Measurements from ENCODE around the gene NID1. TPM values are rescaled to one million over a fixed set of nuclear protein-coding genes. Genes with fewer than 3 reads are reported as not detected.
"Not testable (repeated sequence)": the region's sequence is repeated elsewhere in the genome, so short reads cannot be mapped to it uniquely, and the experiment has no call there.

NID1 gene
- total RNA-seq, 4 donors from 2014 or later: 27.8 to 91.8 (median 69.4) TPM

DNA sequence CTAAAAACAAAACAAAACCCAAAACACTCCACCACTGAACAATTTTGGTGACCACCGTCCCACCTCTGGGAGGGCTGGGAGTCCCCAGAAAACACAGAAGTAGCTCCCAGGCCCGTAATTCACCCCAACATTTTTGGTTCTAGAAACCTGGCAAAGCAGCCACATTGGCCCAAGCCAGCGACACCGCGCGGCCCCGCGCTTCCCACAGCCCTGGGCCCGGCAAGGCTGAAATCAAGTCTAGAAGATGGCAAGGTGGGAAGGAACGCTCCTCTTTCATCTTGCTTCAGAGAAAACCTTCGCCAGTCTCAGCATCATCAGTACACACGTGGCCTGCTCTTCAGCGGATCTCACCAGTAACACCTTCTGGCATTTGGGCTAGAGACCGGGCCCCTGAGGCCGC is 35.9 kb upstream of the NID1 start:
- Histone ChIP-seq H3K9me3 (no peaks in the 10 kb centered on the region), H3K4me1 (no peaks in the 10 kb centered on the region), H3K27me3 (no peaks in the 10 kb centered on the region), H3K36me3 (no peaks in the 10 kb centered on the region), H3K27ac (no peak overlapping the region), H3K4me3 (replicated peaks in 1 of 3) (no peak overlapping the region)
- TF ChIP-seq, protein P1, sequence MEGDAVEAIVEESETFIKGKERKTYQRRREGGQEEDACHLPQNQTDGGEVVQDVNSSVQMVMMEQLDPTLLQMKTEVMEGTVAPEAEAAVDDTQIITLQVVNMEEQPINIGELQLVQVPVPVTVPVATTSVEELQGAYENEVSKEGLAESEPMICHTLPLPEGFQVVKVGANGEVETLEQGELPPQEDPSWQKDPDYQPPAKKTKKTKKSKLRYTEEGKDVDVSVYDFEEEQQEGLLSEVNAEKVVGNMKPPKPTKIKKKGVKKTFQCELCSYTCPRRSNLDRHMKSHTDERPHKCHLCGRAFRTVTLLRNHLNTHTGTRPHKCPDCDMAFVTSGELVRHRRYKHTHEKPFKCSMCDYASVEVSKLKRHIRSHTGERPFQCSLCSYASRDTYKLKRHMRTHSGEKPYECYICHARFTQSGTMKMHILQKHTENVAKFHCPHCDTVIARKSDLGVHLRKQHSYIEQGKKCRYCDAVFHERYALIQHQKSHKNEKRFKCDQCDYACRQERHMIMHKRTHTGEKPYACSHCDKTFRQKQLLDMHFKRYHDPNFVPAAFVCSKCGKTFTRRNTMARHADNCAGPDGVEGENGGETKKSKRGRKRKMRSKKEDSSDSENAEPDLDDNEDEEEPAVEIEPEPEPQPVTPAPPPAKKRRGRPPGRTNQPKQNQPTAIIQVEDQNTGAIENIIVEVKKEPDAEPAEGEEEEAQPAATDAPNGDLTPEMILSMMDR (IDR thresholded peaks at IDR 0.05): no peak
- no peak for TF ChIP-seq POLR2A (IDR thresholded peaks at IDR 0.05)
- DNase-seq: no peak
- intact Hi-C loops (cut with DNase I): loop anchor here (5.0 to 10.0 kb wide), 3 partner anchors 392 to 1464 kb away; partner anchors contain the start of gene LGALS8
- WGBS, 2 donors: 90 to 94% methylated on average over 15 of the region's 15 CpGs

DNA sequence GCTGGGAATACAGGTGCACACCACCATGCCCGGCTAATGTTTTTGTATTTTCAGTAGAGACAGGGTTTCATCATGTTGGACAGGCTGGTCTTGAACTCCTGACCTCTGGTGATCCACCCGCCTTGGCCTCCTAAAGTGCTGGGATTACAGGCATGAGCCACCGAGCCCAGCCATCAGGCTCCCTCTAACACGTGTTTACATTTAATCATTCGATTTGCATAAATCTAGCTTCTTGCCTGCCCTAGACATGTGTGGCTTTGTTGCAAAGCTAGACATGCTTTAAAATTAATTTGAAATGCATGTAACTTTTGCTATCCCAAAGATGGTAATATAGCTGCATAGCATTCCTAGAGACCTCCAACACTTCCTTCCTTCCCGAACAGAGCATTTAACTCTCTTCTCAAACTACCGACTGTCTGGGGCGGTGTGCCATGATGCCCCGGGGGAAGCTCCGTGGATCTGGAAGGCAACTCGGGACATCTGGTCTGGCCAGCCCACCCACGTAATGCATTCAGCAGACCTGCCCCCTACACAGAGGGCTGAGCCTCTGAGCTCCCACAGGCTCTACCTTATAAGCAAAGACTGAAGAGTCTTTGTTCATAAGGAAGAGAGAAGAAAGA is 34.6 kb upstream of the NID1 start:
- no peaks in the 10 kb centered on the region for H3K4me1 ChIP-seq
- intact Hi-C loops (cut with DNase I): no loop called here
- no peak overlapping the region for H3K27ac ChIP-seq
- WGBS, 2 donors: 60 to 78% methylated on average over 12 of the region's 12 CpGs
- H3K4me3 ChIP-seq (replicated peaks in 1 of 3): no peak overlapping the region
- no peaks in the 10 kb centered on the region for H3K27me3 ChIP-seq
- TF ChIP-seq POLR2A (IDR thresholded peaks at IDR 0.05): no peak
- TF ChIP-seq, protein P1 (IDR thresholded peaks at IDR 0.05): no peak
- no peaks in the 10 kb centered on the region for H3K9me3 ChIP-seq
- no peak for DNase-seq
- H3K36me3 ChIP-seq: no peaks in the 10 kb centered on the region

DNA sequence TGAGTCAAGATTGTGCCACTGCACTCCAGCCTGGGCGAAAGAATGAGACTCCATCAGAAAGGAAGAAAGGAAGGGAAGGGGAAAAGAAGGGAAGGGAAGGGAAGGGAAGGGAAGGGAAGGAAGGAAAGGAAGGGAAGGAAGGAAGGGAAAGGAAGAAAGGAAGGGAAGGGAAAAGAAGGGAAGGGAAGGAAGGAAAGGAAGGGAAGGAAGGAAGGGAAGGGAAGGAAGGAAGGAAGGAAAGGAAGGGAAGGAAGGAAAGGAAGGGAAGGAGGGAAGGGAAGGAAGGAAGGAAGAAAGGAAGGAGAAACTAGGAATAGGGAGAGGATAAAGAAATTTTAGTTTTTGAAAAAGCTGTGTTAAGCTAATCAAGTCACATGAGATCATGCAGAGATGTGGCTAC is 33.4 kb upstream of the NID1 start:
- Histone ChIP-seq H3K36me3 (no peaks in the 10 kb centered on the region), H3K4me3 (replicated peaks in 1 of 3) (no peak overlapping the region), H3K4me1 (no peaks in the 10 kb centered on the region), H3K27ac (no peak overlapping the region), H3K27me3 (no peaks in the 10 kb centered on the region), H3K9me3 (no peaks in the 10 kb centered on the region)
- no peak for DNase-seq
- 73 to 74% methylated on average over 1 of the region's 1 CpG for WGBS, 2 donors
- TF ChIP-seq, protein P1 (IDR thresholded peaks at IDR 0.05): no peak
- TF ChIP-seq POLR2A (IDR thresholded peaks at IDR 0.05): no peak
- intact Hi-C loops (cut with DNase I): no loop called here

DNA sequence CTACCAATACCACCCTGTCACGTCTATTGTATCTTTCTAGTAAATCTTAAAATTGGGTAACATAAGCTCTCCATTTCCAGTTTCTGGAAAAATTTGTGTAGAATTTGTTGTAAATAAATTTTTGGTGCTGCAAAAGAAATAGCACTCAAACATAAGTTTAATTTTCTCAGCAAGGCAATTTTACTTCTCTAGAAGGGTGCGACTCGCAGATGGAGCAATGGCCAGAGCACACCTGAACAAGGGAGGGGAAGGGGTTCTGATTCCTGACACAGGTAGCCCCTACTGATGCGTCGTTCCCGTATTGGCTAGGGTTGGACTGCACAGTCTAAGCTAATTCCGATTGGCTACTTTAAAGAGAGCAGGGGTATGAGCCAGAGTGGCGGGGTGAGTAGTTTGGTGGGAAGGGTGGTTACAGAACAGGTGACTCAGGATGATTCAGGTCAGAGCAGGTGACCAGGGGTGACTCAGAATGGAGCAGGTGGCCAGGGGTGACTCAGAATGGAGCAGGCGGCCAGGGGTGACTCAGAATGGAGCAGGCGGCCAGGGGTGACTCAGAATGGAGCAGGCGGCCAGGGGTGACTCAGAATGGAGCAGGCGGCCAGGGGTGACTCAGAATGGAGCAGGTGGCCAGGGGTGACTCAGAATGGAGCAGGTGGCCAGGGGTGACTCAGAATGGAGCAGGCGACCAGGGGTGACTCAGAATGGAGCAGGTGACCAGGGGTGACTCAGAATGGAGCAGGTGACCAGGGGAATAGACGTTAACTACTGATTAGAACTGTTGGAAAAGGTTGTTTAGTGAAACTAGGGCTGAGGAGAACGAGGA is 32.0 kb upstream of the NID1 start:
- H3K4me1 ChIP-seq; H3K27ac ChIP-seq; intact Hi-C loops (cut with DNase I); H3K36me3 ChIP-seq; H3K9me3 ChIP-seq; H3K4me3 ChIP-seq (replicated peaks in 1 of 3); H3K27me3 ChIP-seq: not testable (repeated sequence)
- DNase-seq: peak; percentile 90 to 95
- WGBS, 2 donors: 72 to 73% methylated on average over 15 of the region's 15 CpGs

DNA sequence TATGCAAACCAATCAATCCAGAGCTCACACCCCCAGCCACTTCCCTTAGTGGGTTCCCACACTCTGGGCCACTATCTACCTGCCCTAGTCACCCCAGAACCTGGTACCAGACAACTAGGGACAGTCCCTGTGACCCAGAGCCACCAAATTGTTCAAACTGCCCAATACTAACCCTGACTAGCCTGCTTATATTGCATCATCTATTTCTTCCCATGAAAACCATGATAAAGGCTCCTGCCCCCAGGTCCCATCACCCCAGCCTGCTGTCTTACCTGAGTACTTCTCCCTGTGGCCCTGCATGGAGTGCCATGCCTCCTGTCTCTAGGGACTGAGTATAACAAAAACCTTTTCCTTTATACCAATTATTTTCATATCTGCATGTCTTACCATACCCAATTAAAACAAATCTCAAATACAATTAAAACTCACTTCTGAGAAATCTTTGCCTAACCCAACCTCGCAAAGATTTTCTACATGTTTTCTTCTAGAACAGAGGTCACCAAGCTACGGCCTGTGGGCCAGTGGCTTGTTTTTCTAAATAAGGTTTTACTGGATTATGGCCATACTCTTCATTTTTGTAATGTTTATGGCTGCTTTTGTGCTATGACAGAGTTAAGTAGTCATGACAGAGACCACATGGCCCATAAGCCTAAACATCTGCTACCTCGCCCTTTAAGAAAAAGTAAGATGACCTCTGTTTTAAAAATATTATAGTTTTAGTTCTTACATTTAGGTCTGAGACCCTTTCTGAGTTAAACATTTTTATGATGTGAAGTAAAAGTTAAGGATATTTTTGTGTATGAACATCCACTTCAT is 31.0 kb upstream of the NID1 start:
- H3K27ac ChIP-seq: no peak overlapping the region
- no peaks in the 10 kb centered on the region for H3K36me3 ChIP-seq
- WGBS, 2 donors: 89 to 91% methylated on average over 3 of the region's 3 CpGs
- no peaks in the 10 kb centered on the region for H3K27me3 ChIP-seq
- intact Hi-C loops (cut with DNase I): no loop called here
- DNase-seq: no peak
- no peaks in the 10 kb centered on the region for H3K9me3 ChIP-seq
- TF ChIP-seq POLR2A (IDR thresholded peaks at IDR 0.05): no peak
- TF ChIP-seq, protein P1 (IDR thresholded peaks at IDR 0.05): no peak
- H3K4me1 ChIP-seq: no peaks in the 10 kb centered on the region
- no peak overlapping the region for H3K4me3 ChIP-seq (replicated peaks in 1 of 3)

Measured in thyroid gland (tissue), 4 donors.